Activated CD8-positive, alpha-beta memory T cell treated with anti-CD3 and anti-CD28 coated beads for 1 hour (primary cell): Measurements from ENCODE around the gene GBF1.

Experiments used
- DNase-seq, 2 donors: peaks; one replicate each; pipeline ENCODE4 v3.0.0-alpha.2; 2020; ENCODE audit warnings: low read depth in 1 of 2; ENCODE audit errors: extremely low read depth in 1 of 2

Gene GBF1

DNA sequence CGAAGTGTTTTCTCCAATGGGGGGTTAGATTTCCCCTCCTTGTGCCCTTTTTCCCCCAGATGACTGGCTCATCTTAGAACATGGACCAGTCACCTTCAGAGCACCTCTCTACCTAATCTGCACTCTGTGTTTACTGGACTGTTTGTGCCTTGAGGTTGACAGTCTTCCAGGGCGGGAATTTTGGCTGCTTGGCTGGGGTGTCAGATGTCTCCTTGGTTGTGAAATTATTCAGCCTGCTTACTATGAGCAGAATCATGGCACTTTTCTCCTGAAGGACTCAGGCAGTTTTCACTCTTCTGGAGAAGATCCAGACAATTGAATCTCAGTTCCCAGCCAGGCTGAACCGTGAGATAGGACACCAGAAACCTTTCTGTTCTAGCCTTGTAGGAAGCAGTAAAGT, 89.9 kb downstream of the GBF1 start:
- no peak for DNase-seq

DNA sequence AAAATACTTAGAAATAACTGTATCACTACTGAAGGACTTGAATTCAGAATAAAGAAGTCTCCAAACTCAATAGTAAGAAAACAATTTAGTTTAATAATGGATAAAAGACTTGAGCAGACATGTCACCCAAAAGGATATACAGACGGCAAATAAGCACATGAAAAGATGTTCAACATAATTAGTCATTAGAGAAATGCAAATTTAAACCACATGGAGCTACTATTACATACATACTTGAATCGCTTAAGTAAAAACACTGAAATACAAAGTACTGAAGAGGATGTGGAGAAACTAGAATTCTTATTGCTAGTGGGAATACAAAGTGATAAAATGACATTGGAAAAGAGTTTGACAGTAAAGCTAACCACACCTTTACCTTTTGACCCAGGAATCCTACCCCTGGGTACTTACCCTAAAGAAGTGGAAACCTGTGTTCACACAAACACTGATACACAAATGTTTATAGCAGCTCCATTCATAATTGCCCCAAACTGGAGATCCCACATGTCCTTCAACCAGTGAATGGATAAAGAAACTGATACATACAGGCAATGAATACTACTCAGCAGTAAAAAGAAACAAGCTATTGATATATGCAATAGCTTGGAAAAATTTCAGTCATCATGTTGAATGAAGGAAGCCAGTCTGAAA, 95.8 kb downstream of the GBF1 start:
- DNase-seq = no peak

DNA sequence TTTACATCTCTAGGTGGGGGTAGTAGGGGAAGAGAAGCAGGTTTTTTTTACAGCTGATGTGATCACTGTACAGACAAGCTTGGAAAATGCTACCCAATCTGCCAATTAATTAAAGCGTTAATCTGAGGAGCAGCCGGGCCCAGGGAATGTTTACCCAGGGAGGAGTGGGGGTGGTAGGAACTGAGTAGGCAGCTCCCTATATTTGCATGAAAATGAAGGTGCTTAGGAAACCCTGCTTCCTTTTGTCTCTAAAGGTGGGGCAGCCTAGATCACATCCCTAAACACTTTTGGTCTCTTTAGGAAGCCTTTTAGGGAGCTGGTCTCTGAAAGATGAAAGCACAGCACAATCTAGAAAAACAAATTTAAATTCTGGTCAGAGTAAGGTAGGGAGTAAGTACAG, 97.1 kb downstream of the GBF1 start:
- no peak for DNase-seq

DNA sequence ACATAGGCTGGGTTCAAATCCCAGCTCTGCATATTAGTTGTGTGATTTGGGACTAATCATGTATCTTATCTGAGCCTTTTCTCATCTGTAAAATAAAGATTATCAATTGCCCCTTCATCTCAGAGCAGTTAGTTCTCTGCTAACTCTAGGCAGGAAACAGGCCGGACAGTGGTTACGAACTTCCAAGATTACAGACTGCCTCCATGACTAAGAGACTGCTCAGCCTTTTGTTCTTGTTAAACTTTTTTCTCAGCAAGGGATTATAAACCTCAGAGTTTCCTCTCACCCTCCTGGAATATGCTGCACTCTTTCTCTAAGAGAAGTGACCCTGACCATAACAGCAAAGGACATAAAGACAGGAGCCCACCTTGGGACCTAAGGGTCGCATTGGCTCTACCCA, 97.6 kb downstream of the GBF1 start:
- DNase-seq = no peak

DNA sequence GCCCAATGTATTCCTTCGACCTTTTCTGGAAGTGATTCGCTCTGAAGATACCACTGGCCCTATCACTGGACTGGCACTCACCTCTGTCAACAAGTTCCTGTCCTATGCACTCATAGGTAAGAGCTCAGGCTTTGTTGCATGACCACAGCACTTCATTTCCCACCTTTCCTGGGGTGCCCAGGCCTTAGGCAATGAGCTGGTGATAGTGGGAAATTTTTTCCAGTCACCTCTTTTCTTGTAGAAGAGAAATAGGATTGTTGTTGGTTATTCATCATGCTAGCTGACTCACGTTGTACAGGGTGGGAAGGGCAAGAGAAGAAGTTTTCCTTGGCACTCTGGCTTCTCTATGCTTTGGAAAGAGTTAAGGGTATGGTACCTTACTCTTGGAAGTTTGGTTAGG, 98.7 kb downstream of the GBF1 start:
- no peak for DNase-seq

DNA sequence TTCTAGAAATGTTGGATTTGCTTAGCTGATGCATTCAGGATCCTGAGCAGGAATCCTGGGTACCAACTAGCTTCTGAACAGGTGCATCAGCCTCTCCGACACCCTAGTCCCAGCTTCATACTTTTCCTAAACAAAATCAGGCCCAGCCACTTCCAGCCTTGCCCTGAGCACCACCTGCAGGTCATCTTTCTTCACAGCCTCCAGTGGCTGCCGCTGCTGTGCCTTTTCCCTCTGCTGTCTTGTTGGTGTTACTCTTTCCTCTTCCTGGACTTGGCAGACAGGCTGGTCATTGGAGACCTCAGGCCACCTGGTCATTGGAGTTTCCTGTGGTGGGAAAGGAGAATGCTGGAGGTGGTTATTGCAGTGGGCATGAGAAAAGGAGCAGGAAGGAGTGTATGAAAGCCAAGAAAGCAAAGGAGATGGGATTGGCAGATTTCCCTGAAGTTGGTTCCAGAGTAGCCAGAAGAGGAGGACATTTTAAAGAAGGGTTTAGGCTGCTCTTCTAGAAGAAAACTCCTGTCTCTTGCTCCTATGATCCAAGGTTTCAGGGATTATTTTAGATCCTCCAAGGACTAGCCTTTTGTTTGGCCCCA, 102.0 kb downstream of the GBF1 start:
- no peak for DNase-seq

DNA sequence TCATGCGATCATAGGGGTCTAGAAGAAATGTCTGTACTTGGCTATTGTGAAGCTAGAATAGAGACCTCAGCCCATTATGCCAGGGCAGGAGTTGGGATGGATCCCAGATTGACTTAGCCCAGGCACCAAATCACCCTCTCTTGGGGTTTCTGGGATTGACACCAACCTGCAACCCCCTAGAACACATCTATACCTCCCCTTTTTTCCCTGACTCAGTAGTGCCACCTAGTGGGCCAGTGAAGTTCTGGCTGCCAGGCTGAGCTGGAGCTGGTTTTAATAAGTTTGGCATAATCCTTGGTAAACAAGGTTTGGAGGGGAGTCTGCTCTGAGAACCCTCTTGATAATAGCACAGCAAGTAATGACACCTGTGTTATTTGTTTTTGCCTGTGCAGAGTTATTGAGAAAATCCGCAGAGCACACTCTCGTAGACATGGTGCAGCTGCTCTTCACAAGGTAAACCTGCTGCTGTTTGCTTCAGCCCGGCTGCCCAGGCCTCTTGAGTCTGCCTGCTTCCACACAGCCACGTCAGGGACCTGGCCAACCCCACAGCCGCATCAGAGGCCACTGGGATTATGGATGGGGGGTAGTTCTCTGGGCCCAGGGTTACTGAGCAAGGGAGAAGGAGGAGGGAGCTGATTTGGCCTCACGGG, 106.9 kb downstream of the GBF1 start:
- DNase-seq = peak; percentile 25 to 54

DNA sequence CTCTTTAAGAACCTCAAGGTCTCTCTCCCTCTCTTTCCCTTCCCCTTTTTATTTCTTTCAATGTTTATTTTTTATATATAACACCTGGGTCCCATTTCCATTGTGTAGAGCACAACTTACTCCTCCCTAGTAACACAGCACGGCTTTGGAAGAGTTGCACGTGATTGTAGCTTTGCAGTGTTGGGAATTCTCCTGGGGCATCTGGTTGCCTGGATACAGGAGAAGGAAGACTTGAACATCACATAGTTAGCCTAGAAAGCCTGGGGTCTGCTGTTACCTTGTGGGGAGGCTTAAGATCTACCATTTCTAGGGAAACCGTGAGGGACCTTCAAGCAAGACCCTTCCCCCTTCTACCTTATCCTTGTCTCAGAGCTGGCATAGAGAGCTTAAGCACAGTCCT, 109.1 kb downstream of the GBF1 start:
- no peak for DNase-seq

DNA sequence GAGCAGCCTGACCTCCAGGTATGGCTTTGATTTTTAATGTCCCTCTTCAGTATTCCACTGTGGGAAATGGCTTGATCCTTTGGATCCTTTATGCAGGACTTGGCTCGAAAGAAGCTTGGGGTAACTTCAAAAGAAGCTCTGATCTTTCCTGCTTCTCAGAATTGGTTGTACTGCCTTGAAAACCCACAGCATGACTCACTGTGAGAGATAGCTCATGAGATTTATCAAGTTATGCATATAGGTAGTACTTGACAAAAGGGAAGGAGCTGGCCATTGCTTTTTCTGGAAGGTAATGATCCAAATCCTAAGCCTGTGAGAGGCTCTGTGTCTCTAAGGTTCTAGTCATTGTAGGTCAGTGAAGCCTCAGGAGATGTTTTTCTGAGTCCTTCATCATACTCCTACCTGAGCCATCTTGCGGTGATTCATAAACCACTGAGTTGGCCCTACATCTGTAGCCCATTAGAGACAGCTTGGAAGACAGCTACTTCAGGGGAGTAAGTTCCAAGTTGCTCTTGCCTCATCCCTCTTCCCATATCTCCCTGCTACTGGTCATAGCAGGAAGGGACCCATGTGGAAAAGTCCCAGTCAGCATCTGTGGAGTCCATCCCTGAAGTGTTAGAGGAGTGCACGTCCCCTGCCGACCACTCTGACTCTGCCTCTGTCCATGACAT, 113.5 kb downstream of the GBF1 start:
- no peak for DNase-seq

DNA sequence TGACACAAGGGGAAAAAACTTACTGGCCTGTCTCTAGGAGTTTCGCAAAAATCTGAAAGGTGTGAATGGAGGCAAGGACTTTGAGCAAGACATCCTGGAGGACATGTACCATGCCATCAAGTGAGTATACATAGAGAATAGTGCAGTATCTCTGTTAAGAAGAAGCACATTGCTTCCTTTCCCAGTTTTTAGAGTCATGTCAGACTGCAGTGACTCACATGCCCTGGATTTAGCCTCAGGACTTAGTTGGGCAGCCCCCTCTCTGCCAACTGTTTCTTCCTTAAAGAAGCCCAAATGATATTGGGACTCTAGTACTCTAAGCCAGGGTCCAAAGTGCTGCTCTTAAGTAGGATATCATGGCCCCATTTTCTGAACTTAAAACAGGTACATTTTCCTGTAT, 122.1 kb downstream of the GBF1 start:
- DNase-seq = no peak

DNA sequence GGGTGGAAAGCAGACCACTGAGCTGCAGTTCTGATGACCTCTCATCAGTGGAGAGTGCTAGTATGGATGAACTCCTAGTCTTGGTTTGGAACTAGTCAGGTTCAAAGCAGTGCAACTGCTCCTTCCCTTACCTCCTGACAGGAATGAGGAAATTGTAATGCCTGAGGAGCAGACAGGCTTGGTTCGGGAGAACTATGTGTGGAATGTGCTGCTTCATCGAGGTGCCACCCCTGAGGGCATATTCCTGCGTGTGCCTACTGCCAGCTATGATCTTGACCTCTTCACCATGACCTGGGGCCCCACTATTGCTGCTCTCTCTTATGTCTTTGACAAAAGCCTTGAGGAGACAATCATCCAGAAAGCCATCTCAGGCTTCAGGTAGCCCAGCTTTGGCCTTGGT, 122.7 kb downstream of the GBF1 start:
- DNase-seq = no peak

DNA sequence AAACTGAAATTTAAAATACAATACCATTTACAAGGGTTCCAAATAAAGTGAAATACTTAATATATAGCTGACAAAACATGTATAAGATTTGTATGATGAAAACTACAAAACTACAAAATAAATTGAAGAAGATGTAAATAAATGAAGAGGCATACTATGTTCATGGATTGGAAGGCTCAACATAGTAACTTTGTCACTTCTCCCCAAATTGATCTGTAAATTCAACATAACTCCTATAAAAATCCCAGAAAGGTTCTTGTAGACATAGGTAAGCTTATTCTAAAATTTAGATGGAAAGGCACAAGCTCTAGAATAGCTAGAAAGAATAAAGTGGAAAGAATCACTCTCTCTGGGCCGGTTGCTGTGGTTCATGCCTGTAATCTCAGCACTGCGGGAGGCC, 126.0 kb downstream of the GBF1 start:
- DNase-seq = no peak

DNA sequence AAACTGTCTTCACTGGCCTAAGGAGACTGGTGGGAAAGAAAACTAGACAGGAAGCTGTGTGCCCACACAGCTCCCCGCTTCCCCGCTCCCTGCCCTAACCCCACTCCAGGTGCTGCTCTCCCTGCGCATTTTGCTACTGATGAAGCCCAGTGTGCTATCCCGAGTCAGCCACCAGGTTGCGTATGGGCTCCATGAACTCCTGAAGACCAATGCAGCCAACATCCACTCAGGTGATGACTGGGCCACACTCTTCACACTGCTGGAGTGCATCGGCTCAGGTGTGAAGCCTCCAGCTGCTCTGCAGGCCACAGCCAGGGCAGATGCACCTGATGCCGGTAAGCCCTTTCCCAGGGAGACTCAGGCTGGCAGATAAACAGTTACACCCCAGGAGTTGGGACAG, 129.9 kb downstream of the GBF1 start:
- no peak for DNase-seq

DNA sequence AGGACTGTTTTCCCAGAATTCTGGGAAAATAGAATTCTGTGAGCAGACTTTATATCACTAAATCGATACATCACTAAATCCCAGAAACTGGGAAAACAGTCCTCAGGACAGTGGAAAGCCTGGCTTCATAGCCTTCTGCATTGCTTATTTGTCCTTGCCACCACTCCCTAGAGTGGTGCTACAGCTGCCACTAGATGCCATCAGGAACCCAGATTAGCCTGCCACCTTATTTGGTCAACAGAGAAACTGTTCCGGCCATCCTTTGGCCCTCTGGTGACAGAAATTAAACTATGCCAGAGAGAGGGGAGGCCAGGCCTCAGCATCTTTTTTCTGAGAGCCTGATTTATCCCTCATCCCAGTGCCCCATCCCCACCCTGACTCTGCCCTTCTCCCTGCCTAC, 130.5 kb downstream of the GBF1 start:
- DNase-seq = no peak

DNA sequence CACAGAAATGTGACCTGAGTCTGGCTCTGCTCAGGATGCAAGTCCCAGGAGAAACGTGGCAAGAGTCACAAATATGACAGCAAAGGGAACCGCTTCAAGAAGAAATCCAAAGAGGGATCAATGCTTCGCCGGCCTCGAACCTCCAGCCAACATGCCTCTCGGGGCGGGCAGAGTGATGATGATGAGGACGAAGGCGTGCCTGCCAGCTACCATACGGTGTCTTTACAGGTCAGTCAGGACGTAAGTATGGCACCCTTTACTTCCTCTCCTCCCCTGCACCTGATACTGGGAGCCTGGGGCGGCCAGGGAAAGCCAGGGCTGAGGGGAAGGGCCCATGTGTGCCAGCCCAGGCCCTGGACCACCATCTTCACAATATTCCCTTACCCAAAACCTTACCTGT, 131.6 kb downstream of the GBF1 start:
- no peak for DNase-seq

DNA sequence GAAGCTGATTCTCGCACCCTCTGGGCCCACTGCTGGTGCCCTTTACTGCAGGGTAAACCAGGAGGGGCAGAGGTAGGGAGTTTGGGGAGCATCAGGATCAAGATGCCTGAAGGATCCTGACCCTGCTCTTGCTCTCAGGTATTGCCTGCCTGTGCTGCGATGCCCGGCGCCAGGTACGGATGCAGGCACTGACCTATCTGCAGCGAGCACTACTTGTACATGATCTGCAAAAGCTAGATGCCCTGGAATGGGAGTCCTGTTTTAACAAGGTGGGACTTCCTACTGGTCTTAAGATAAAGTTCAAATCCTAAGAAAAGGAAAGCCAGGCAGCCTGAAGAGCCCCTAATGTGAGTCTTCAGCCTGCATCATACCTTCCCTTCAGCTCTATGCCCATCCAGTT, 134.1 kb downstream of the GBF1 start:
- no peak for DNase-seq

DNA sequence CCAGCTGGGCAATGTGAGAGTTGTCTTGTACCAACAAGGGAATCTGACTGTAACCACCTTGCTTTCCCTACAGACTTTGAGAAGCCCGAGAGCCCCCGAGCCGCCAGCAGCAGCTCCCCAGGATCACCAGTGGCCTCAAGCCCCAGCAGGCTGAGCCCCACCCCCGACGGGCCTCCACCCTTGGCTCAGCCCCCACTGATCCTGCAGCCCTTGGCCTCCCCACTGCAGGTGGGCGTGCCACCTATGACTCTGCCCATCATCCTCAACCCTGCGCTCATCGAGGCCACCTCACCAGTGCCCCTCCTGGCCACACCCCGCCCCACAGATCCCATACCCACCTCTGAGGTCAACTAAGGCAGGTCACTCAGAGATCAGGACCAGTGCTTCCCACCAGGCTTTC, 136.7 kb downstream of the GBF1 start:
- DNase-seq = no peak

DNA sequence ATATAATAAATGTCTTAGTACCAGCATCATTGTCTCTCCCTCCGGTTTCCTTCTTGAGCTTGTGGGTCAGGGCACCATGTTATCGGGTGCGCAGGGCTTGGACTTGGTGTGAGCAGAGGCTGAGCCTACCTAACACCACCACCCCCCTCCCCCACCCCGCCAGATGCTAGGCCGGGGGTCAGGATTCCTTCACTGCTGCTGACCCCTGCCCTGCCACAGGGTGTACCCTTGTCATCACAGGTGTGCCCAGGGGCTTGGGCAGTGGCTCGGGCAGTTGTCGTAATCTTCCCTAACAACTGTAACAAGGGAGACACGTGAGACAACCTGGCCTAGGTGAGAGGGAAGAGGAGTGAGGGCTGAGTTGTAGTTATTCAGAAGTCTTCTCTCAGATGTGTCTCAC, 137.5 kb downstream of the GBF1 start:
- no peak for DNase-seq

DNA sequence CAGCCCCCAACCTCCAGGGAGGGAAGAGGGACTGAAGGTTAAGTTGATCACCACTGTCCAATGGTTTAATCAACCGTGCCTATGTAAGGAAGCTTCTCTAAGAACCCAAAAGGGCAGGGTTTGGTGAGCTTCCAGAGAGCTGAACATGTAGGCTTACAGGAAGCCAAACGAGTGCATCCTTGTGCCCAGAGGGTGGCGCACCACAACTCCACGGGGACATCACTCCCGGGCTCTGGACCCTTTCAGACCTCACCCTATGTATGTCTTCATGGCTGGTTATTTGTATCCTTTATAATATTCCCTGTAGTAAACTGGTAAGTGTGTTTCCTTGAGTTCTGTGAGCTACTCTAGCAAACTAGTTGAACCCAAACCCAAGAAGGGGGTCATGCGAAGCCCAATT, 138.7 kb downstream of the GBF1 start:
- DNase-seq = no peak

DNA sequence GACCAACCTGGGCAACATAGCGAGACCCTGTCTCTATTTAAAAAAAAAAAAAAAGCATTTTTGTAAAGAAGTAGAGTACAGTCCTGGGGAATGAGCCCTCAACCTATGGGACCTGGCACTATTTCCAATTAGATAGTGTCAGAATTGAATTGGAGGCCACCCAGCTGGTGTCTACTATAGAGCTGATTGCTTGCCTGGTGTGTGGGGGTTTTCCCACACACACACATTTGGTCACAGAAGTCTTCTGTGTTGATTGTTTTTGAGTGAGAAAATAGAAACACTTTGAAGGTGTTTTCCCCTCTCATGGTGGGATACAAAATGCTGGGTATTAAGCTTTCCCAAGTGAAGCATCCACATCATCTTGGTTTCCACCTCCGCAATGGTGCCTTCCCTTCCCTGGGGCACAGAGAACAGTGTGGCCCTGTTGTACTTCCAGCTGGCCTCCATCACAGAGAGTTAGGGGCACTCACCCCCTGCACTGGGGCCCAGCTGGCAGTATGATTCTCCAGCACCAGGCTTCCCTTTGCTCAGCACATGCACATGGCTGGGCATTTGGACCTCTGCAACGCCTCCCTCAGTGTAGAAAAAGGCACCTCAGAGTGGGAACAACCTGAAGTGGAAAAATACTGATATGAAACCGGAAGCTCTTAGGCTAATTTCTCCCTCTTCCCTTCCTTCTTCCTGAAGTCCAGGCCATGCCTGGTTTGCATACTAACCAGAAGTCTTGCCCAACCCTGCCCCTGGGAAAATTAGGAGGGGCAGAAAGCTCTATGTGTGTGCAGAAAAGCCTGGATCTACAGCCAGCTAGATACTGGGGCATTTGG, 139.5 kb downstream of the GBF1 start:
- no peak for DNase-seq

DNA sequence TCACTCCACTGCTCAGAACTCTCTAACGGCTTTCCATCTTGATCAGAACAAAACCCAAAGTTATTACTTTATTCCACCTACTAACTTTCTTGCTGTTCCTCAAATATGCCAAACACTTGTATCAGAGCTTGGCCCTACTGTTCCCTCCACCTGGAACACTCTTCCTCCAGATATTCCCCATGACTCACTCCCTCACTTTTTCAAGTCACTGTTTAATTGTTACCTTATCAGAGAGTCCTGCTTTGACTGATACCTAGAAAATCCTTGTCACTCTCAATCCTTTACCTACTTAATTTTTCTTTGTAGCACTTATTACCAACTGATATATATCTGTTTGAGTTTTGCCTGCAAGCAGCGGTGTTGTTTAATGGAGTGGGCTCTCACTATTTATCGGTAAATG, 144.6 kb downstream of the GBF1 start:
- no peak for DNase-seq
